GOT3 (cell line): ENCODE measurements around the gene EVX2.

Experiments
- DNase-seq: peaks from one replicate; lab custom pipeline; 2025; ENCODE audit warnings: mixed read lengths; lab: John Stamatoyannopoulos, UW

Gene EVX2

GRCh38 chr2:176096243-176096985 lies 12.7 kb upstream of the EVX2 start:
- no peak for DNase-seq

- no peak for DNase-seq
Observed at GRCh38 chr2:176095421-176095820, 11.7 kb upstream of the EVX2 start.

DNA sequence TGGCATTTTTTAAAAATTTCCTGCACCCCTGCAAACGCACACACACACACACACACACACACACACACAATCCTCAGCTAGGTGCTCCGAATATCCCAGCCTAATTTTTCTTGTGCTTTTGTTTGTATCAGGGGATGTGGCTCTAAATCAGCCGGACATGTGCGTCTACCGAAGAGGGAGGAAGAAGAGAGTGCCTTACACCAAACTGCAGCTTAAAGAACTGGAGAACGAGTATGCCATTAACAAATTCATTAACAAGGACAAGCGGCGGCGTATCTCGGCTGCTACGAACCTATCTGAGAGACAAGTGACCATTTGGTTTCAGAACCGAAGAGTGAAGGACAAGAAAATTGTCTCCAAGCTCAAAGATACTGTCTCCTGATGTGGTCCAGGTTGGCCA lies 10.6 kb upstream of the EVX2 start:
- DNase-seq: no peak

DNA sequence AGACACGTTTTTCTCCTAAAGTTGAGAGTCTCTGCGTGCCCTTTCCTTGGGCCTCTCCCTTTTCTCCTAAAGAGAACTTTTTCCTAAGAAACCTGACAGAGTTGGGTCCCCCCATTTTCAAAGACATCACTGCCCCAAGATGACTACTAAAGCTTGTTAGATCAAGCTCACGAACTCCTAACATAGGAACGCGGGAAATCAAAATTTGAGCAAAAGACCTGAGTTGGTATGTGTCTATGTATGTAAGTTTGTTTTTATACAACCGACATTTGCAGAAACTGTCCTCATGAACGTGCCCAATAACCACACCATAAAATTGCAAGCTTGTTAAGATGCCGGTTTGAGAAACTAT lies 10.1 kb upstream of the EVX2 start:
- DNase-seq: no peak

- DNase-seq: no peak
Observed at GRCh38 chr2:176093145-176093897, 9.6 kb upstream of the EVX2 start.

GRCh38 chr2:176092270-176093144 lies 8.7 kb upstream of the EVX2 start, which contains the start of gene HOXD13:
HOXD13 (plus strand) TSS chr2:176092721; CDS start chr2:176092891, 170 bp downstream.
- no peak for DNase-seq

- DNase-seq: no peak
Observed at GRCh38 chr2:176091329-176092258, 7.8 kb upstream of the EVX2 start.

DNA sequence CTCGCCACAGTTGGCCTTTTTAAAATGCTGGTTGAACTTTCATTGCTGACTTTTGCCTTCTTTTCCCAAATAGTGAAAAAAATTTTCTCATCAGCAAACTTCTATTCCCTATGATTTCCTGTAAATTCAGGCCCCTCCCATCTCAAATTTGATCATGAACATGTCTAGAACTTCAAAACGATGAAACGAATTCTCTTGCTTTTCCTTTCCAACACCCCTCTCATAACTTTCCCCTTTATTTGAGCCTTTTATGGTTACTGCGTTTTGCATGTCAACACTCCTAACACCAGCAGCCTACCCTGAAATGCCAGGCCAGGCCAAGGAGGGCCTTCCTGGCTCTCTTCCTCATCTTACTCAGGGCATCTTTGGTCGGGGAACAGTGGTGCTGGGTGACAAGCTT lies 7.1 kb upstream of the EVX2 start:
- no peak for DNase-seq

DNA sequence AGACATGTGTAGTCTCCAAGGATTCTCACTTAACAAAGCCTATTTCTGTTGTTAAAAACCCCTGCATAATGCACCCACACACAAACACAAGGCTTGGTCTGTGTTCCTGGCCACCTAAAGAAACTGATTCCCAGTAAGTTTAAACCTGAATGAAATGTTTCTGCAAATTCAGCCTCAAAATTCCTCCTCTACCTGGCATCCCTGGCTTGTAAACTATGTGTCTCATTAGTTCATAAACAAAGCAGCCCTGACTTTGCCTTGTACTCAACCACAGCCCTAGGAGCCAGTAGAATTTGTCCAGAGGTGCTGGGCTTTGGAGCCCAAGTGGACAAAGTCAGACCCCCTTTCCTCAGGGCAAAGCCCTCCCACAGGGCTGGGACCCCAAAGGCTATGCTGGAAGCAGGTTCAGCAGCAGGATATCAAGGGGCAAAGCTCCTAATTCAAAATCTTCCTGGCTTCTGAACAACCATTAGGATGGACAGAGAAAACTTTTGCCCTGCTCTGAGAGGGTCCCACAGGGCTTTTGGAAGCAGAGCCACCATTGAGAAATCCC lies 6.2 kb upstream of the EVX2 start:
- no peak for DNase-seq

- DNase-seq: no peak
Observed at GRCh38 chr2:176088937-176089842, 5.4 kb upstream of the EVX2 start.

DNA sequence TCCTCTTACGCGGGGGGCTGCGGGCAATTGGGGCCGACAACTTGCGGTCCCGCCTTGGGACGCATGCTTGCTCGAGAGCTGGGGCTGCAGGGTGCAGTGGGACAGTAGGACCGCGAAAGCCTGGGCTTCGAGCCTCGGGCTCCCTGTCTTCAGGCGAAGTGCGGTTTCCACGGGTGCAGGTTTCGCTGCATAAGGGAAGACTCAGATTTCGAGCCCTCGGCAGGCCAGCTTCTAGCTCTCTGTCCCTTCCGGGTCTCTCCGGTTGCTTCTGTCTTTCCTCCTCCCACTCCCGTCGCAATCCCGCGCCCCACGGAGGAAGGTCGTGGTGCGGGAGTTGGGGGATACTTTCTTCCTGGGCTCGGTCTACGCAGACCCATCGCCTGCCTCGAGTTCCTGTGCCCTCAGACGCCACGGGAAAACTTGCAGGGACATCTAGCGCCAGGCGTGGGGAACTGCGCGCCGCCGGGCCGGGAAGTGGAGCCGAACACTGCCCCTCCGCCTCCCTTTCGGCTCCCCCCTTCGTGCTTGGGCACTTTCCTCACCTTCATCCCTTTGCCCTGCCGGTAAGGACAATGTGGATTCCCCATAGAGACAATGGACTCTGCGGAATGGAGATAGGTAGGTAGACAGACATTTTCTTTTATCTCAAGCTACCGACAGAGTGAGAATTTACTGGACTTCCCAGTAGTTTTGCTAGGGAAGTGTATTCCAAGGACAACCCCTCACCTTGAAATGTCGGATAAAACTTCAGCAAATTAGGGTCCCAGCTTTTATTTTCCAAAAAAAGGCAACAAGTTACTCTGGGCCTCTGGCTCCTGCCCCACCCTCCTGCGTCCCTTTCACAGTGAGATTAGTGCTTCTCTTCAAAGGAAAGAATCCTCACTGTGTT lies 4.5 kb upstream of the EVX2 start:
- no peak for DNase-seq

- no peak for DNase-seq
Observed at GRCh38 chr2:176087330-176088047, 3.7 kb upstream of the EVX2 start.

DNA sequence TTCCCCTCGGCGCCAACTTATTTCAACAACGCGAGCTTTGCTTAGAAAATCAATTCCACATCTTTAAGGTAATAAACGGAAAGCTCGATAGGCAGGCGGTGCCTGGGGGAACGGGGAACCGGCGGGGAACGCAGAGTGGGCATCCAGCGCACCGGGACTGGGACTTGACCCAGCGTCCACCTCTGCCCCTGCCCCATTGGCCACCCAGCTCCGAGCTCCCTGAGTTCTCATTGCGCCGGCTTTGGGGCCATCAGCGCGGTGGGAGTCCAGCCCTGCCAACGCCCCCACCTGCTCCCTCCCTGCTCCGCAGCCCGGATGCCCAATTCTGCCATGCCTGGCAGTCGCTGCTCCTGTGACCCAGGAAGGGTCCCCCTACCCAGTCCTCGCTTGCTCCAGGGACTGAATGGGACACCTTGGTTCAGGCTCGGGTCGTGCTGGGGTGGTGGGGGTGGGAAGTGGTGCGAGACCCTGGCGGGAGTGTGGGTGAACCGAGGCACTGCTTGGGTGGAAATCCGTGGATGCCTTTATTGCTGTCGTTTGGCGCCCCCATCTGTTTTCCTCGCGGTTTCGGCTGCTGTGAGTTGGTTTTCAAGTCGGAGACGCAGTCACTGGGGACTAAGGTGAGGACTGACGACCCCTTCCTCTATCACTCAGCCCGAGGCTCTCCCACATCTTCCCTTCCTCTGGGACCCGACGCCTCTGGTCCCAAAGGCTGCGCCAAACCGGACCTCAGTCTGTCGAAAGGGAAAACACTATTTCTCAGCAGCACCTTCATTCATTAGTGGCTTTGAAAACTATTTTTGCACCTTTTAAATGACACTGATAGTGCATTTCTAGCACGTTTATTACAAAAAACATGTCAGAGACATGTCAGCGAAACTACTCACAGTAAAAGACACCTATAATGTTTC lies 2.4 kb upstream of the EVX2 start:
- no peak for DNase-seq

DNA sequence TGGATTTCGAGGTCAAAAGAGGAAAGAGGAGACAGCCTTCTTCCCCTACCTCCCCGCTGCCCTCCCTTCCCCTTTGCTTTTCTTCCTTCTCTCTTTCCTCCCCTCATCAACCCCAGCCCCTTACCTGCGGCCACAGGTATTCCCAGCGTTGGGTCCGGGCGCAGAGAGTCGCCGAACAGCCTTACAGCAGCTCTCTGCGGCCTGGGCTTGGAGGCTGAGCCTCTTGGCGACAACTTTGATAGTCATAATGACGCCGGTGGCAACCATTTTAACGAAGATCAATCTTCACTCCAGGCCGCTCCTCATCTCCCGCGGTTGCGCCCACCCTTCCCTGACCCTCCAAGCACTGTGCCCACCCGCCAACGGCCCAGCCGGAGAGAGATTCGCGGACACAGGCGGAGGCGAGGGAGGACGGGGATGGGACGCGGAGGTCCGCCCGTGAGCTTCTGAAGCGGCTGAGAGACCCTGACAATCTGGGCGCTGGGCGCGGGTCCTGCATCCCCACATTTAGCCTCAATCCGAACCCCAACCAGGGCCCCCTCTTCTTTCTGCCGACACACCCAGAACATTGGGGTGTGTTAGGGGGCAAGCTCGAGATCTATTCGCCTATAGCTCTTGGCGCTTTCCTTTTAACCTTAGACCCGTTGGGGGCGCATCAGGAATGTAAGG lies 1.5 kb upstream of the EVX2 start:
- DNase-seq: no peak

DNA sequence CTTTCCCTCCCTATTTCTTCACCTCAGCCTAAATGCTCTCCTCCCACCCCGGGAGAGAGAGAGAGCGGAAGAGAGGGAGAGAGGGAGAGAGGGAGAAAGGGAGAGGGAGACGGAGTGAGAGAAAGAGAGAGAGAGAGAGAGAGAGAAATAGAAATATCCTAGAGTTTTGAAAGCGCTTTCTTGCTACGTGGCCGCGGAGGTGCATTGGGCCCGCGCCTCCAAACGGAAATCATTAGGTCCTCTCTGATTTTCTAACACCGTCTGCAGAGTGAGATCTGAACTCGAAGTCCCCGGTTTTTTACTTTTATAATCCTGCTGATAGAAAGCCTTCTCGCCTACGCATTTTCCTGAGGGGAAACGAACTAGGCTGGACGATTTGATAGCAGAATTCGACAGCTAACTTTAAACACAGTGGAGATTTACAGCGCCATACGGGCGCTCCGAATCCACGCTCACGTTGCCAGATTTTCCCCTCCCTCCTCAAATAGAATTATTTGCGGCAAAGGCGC lies 903 bp upstream of the EVX2 start:
- no peak for DNase-seq
